DOHH2 (cell line): ENCODE results near the gene MT1H.
"Not testable (repeated sequence)": the region's sequence is repeated elsewhere in the genome, so short reads cannot be mapped to it uniquely, and the experiment has no call there.

Experiments used
- H3F3A ChIP-seq: fragments of 200-600 bp; sonication (generic), shearing (Covaris generic); 2 replicates; pipeline ENCODE4 v1.6.0; 2016; ENCODE audit warnings: antibody characterized with exemption, mild to moderate bottlenecking; ENCODE audit not compliant: control insufficient read depth, insufficient read depth
- H3K27ac ChIP-seq: fragments of 200-600 bp; sonication (generic); 2 replicates; pipeline ENCODE4 v1.5.1; 2014; ENCODE audit warnings: low read depth, mild to moderate bottlenecking, low read length, moderate library complexity
- H3K27me3 ChIP-seq: fragments of 200-600 bp; sonication (generic); 2 replicates; pipeline ENCODE4 v1.6.1; 2014; ENCODE audit warnings: mild to moderate bottlenecking, low read length, mixed read lengths; ENCODE audit not compliant: control insufficient read depth
- H3K36me3 ChIP-seq: fragments of 200-600 bp; sonication (generic); 2 replicates; pipeline ENCODE4 v1.6.1; 2014; ENCODE audit warnings: mild to moderate bottlenecking, low read length, moderate library complexity, mixed read lengths; ENCODE audit not compliant: control insufficient read depth
- H3K4me1 ChIP-seq: fragments of 200-600 bp; sonication (generic); 2 replicates; pipeline ENCODE4 v1.6.1; 2014; ENCODE audit warnings: mild to moderate bottlenecking, low read length, mixed read lengths; ENCODE audit not compliant: control insufficient read depth
- H3K4me2 ChIP-seq: fragments of 200-600 bp; sonication (generic); 2 replicates; pipeline ENCODE4 v1.6.0; 2014; ENCODE audit warnings: mild to moderate bottlenecking, low read length, moderate library complexity
- H3K4me3 ChIP-seq: fragments of 200-600 bp; sonication (generic); 2 replicates; pipeline ENCODE4 v1.5.1; 2014; ENCODE audit warnings: mild to moderate bottlenecking, low read length, mixed read lengths
- H3K79me2 ChIP-seq: fragments of 200-600 bp; sonication (generic); 2 replicates; pipeline ENCODE4 v1.6.1; 2014; ENCODE audit warnings: mild to moderate bottlenecking, low read length, mixed read lengths; ENCODE audit not compliant: control insufficient read depth
- H3K9me2 ChIP-seq: fragments of 200-600 bp; sonication (generic); replicated peaks from 2 replicates; pipeline ENCODE4 v1.6.1; 2014; ENCODE audit warnings: mild to moderate bottlenecking, low read length, mixed read lengths; ENCODE audit not compliant: control insufficient read depth
- H3K9me3 ChIP-seq: fragments of 200-600 bp; sonication (generic); 2 replicates; pipeline ENCODE4 v1.6.1; 2014; ENCODE audit warnings: antibody characterized with exemption, low read length, mixed read lengths; ENCODE audit not compliant: control insufficient read depth, insufficient read depth
- H4K20me1 ChIP-seq: fragments of 200-600 bp; sonication (generic); 2 replicates; pipeline ENCODE4 v1.6.0; 2014; ENCODE audit warnings: low read depth, mild to moderate bottlenecking, antibody characterized with exemption, low read length, moderate library complexity; ENCODE audit not compliant: control insufficient read depth, insufficient read depth
- CTCF ChIP-seq: fragments of 200-600 bp; sonication (generic); IDR thresholded peaks from one replicate; pipeline ENCODE4 v1.5.1; 2014; ENCODE audit warnings: antibody characterized with exemption, mild to moderate bottlenecking, low read depth, low read length; ENCODE audit not compliant: poor library complexity, severe bottlenecking
- EZH2phosphoT487 ChIP-seq: fragments of 200-600 bp; sonication (generic); IDR thresholded peaks from 2 replicates; pipeline ENCODE4 v1.6.1; 2017; ENCODE audit warnings: borderline replicate concordance, mild to moderate bottlenecking, antibody characterized with exemption, low read length, moderate library complexity, mixed read lengths

The MT1H gene

DNA sequence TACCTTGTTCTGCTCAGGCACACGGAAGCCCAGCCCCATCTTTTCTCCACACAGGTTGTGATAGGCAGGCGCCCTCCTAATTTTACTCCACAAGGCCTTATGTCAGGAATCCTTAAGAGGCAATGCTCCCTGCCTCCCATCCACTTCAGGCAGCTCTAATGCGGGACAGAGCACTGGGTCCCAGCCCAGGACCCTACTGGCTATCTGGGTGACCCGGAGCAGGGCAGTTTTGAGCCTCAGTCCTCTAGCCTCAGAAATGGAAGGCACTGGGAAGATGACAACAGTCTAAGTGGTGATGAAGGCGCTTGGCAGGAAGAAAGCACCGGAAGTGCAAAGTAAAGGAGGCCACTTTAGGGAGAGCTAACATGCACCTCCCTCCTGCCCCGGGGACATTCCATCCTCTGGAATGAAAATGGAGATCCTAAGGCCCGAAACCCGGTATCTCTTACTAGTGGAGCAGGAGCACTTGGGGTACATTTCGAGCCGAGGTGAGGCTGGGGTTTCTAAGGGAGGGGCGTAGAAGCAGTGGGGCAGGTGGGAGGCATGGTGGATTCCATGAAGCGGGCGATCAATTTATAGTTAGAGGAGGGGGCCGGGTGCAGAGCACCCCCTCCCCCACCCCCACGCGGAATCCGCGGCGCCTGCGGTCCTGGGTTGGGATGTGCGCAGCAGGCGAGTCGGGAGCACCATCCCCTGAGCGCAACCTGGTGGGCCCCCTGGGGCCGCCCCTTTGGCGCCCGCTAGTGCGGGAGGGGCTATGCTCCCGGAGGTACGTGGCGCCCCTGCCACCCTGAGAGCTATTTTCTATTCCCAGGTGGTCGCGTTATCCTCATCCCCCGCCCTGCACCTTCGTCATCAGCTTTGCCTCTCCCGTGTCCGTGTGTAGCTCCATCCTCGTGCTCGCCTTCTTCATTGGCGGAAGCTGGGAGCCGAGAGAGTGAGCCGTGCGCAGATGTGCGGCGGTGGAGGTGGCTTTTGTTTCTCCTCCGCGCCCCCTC lies 7.0 kb upstream of the MT1H start:
- H4K20me1 ChIP-seq, result no peaks in the 10 kb centered on the region
- no peak overlapping the region for H3K4me2 ChIP-seq
- no peak overlapping the region for H3K27ac ChIP-seq
- H3K36me3 ChIP-seq, result no peaks in the 10 kb centered on the region
- TF ChIP-seq EZH2phosphoT487 (no peak), CTCF (no peak)
- H3K27me3 ChIP-seq, result peaks cover 53% of the 10 kb centered on the region
- peaks cover 5% of the 10 kb centered on the region for H3K4me1 ChIP-seq
- H3F3A ChIP-seq, result no peaks in the 10 kb centered on the region
- no peaks in the 10 kb centered on the region for H3K9me3 ChIP-seq
- no peaks in the 10 kb centered on the region for H3K79me2 ChIP-seq
- no peaks in the 10 kb centered on the region for H3K9me2 ChIP-seq
- no peak overlapping the region for H3K4me3 ChIP-seq

GRCh38 chr16:56664506-56664905 lies 5.1 kb upstream of the MT1H start:
- Histone ChIP-seq H3K27me3 (peaks cover 53% of the 10 kb centered on the region), H3K4me1 (no peaks in the 10 kb centered on the region), H3K79me2 (no peaks in the 10 kb centered on the region), H3K9me2 (no peaks in the 10 kb centered on the region), H3K4me2 (no peak overlapping the region), H3K4me3 (no peak overlapping the region), H4K20me1 (no peaks in the 10 kb centered on the region), H3K27ac (no peak overlapping the region), H3K36me3 (no peaks in the 10 kb centered on the region), H3F3A (no peaks in the 10 kb centered on the region), H3K9me3 (no peaks in the 10 kb centered on the region)
- TF ChIP-seq CTCF (no peak), EZH2phosphoT487 (no peak)

- H3K27me3 ChIP-seq, result peaks cover 55% of the 10 kb centered on the region
- not testable (repeated sequence) for H4K20me1 ChIP-seq, H3K9me2 ChIP-seq
These were observed 4.0 kb upstream of the MT1H start for GRCh38 chr16:56665286-56666261.

More at GRCh38 chr16:56665286-56666261, 4.0 kb upstream of the MT1H start:
- not testable (repeated sequence) for H3F3A ChIP-seq, H3K79me2 ChIP-seq, H3K27ac ChIP-seq, H3K4me1 ChIP-seq, H3K4me2 ChIP-seq, H3K36me3 ChIP-seq, H3K9me3 ChIP-seq, H3K4me3 ChIP-seq
